ENCODE measurements around the gene PTPRK.

DNA sequence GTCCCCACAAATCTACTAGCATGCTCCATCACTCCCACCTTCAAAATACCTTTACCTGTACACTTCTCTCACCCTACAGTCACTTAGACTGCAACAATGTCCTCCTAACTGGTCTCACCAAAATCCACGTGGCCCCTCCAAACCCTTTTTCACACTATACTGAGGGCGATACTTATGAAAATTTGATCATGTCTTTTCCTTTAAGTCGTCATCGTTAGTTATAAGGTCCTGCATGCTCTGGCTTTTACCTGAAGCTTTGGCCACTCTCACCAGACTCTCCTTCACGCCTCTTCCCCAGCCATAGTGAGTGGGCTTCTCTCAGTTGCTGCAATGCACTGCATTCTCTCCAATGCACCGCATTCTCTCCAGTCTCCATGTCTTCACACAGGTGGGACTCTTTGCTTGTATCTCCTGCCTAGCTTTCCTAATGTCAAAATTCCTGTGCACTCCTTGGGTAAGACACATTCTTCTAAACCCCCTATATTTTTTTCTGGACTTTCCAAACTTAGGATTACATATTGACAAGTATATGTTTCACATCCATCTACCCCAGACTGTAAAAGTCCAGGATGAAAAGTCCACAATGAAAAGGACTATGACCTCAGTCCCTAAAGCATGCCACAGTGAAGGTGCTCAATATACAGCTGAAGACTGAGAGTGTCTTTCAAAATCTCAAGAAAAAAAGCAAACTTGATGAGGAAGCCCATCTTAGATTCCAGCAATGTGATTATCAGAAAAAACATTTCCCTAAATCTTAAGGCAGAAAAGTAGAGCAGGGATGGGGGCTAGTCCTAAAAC is 24.7 kb downstream of the PTPRK start:
- TF ChIP-seq, protein P1, sequence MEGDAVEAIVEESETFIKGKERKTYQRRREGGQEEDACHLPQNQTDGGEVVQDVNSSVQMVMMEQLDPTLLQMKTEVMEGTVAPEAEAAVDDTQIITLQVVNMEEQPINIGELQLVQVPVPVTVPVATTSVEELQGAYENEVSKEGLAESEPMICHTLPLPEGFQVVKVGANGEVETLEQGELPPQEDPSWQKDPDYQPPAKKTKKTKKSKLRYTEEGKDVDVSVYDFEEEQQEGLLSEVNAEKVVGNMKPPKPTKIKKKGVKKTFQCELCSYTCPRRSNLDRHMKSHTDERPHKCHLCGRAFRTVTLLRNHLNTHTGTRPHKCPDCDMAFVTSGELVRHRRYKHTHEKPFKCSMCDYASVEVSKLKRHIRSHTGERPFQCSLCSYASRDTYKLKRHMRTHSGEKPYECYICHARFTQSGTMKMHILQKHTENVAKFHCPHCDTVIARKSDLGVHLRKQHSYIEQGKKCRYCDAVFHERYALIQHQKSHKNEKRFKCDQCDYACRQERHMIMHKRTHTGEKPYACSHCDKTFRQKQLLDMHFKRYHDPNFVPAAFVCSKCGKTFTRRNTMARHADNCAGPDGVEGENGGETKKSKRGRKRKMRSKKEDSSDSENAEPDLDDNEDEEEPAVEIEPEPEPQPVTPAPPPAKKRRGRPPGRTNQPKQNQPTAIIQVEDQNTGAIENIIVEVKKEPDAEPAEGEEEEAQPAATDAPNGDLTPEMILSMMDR (conservative IDR thresholded peaks at IDR 0.05; ENCODE audit: low read length) = no peak
- no peak for TF ChIP-seq EZH2phosphoT487 (IDR thresholded peaks at IDR 0.05; ENCODE audit: borderline replicate concordance, low read depth, low read length)
